GM19455 (cell line): ENCODE results near the gene COL16A1.

ENCODE experiments used
- ATAC-seq: cut with Tn5 transposase; IDR thresholded peaks from one replicate; pipeline ENCODE4 v1.9.1; 2021; ENCODE audit not compliant: unreplicated experiment

COL16A1 gene

DNA sequence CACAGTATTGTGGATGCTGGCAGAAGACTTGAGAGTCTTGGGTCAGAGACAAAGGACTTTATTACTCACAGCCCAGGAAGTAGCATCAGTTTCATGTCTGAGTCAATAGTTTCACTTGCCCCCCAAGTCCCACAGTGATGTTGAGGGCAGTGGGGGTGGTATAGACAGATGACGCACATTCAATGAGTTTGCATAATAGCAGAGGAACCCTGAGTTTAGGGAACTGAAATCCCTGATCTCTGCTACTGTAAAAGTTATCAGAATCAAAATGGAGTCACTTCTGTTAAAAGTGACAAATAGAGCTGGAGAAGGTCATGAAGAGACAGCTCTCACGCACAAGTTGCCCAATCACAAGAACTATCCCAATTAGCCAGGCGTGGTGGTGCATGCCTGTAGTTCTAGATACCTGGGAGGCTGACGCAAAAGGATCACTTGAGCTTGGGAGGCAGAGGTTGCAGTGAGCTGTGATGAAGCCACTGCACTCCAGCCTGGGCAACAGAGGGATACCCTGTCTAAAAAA, 97.8 kb downstream of the COL16A1 start:
- peak; percentile 66 for ATAC-seq
